HG02885 (cell line): ENCODE measurements around the gene HMCN1.
A peak's percentile ranks its signal among the peaks of the same experiment; 100 is the strongest.

Source experiments
- ATAC-seq: cut with Tn5 transposase; IDR thresholded peaks from one replicate; pipeline ENCODE4 v1.9.1; 2021; ENCODE audit warnings: mild to moderate bottlenecking; ENCODE audit not compliant: unreplicated experiment, poor library complexity

HMCN1 gene

DNA sequence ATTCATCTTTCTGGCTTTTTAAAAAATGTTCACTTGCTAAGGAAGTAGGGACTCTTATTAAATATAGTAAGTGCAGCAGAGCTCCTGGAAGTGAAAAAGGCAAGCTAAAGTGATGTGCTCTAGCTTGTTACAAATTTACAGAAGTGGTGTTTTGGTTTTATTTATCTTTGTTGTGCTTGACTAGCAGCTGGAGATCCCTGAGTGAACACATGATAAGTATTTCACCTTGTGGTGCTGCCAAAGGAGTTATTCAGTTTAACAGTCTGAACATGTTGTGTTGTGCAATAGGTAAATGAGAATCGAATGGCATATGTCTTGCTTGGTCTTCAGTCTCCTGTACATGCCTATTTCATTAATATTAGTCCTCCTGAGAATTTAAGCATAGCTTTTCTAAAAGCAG lies 325.1 kb downstream of the HMCN1 start:
- no peak for ATAC-seq

DNA sequence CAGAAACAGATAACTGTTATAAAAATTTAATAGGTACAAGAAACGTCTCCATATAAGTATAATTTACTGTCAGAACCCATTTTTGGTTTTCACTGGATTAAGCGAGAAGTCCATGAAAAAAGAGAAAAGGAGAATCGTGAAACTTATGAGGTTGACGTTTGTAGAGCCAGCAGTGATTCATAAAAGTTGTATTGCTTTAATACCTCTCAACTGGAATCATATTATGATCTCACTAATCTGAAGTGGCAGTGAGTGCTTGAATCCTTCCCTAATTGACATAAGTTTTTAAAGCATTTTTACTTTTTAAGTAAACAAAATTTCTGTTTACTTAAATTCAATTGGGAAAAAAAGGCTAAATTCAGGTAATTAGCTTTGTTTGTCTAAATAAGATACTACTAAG lies 325.6 kb downstream of the HMCN1 start:
- no peak for ATAC-seq

DNA sequence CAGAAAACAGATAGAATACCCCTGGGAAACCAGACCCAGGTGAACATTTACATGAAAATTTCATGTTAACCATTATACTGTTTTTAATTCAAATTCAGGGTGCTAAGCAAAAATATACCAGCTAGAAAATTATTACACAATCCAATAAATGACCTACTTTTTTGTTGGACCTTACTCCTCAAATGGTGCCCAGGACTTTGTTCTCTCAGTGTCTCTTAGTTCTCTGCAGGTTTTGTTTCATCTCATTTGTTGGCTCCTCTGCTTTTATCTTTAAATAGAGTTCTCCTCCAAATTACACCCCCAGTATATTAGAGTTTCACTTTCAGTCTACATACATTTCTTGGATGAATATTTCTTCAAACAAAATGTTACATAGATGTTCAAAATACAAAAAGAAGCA lies 326.0 kb downstream of the HMCN1 start:
- ATAC-seq, result no peak

DNA sequence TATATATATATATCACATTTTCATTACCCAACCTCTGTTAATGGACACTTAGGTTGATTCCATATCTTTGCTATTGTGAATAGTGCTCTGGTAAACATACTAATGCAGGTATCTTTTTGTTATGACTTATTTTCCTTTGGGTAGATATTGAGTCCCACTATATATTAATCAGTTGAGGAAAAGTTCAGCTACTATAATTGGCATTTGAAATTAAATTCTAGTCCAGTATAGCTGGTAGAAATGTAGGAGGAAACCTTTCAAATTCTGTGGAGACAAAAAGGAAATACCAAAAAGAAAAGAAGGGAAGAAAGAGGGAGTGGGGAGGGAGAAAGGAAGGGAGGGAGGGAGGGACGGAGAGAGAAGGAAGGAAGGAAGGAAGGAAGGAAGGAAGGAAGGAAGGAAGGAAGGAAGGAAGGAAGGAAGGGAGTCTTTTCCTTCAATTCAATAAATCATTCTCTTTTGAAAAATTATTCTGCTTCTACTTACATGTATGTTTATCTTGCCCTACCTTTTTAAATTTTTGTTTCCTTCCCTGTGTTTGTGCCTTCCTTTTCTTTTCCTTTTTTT lies 329.0 kb downstream of the HMCN1 start:
- ATAC-seq, result no peak

DNA sequence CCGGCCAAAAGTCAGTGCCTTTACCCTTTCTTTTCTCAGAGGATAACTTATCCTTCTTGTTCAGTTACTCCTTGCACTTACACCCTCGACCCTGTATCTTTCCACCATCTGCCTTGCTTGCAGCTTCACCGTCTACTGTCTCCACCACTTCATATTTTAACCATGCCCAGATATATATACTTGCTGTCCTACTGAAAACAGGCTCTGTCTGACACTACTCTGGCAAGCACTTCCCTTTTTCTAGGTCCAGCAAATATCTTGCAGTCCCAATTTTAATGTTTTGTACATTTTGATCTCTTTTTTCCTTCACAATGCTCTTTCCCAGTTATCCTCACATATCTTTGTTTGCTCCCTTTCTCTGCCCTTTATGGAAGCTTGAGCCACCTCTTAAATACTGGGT lies 332.2 kb downstream of the HMCN1 start:
- ATAC-seq, result no peak

DNA sequence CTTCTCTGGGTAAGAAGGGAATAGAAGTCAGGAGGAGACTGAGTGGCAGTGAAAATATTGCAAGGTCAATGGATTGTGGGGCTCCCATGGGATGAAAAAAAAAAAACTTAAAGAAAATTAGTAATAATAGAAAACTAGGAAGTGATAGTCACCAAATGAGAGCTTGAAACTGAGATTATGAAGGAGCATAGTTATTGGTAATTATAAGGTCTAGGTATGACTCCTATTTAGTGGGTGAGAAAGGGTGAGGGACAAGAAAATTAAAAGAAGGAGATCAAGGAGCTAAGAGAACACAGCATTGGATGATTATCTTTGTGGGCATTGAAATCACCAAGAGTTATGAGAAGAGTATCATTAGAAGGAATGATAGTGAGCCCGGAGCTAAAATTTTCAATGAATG lies 339.5 kb downstream of the HMCN1 start:
- ATAC-seq, result no peak

DNA sequence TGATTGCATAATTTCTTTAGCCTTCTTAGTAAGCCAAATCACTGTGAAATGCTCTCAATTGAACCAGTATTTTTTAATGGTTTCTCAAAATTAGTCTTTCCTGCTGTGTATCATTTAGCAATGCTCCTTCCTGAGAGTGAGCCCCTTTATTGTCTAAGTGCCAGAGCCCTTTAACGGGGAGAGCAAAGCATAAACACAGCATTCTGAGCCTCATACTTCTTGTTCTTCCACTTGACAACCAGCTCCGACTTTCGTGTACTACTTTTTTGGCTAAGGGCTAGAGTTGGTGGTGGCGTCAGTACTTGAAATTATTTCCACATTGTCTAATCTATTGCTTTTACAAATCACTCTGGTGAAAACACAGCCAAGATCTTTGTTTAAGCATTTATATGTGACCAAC lies 341.8 kb downstream of the HMCN1 start:
- ATAC-seq, result no peak

DNA sequence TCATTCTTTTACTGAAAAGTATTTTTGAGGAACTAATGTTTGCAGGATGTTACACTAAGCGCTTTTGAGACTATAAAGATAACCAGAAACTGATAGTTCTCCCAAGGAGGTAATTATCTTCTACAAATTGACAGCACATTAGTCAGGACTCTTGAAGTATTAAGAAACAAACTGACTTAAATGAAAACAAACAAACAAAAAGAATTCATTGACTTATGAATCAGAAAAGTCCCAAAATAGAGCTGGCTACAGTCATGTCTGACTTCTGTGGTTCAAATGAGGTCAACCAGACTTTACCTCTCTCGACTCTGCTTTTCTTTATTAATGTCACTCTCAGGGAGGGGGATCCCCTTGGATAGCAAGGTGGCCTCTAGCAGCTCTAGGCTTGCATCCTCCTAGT lies 344.1 kb downstream of the HMCN1 start:
- peak; percentile 98 for ATAC-seq

DNA sequence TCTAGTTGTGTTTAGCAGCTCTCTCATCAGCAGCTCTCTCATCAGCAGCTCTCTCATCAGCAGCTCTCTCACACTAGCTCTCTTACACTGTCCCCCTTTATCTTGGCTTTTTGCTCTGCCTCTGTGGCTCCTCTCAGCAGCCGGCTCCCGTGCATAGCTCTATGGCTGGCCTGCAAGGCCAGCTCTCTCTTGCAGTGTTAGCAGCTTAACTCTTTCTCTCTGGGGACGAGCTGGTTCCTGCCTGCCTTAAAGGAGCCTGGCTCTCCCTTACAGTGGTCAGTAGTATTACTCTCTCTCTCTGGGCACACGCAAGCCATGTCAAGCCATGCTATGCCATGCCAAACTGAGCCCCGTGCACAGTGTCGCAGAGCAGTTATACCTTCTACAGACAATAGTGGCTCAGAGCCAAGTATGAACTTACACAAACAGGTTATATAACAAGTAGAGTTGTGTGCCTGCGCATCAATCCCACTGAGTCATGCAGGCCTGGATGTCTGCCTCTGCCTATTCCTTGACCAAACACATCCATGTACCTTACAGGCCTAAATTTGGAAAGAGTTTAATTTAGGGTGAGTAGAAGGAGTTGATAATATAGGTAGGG lies 345.0 kb downstream of the HMCN1 start:
- ATAC-seq, result no peak

DNA sequence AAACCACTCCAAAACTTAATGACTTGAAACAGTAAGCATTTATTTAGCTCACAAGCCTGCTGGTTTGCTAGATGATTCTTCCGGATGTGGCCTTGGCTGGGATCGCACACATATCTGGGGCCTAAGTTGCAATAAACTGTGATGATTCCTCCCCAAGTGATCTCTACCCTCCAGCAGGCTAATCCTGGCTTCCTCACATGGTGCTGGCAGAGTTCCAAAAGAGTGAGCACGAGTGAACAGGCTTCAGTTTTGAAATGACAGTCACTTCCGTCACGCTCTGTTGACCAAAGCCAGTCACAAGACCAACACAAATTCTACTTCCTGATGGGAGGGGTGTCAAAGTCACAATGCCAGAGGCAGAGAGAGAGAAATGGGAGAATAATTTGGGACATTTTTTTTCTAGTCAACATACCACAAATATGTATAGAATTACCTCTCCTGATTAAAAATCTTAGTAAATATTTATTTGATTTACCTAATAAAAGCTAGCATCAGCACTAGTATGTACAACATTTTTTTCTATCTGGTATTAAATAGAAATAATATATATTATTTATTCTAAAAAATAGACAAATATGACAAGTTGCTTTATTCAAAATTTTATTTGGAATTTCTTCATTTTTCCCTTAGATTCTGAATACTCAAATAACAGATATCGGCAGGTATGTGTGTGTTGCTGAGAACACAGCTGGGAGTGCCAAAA lies 348.2 kb downstream of the HMCN1 start:
- peak; percentile 60 for ATAC-seq

DNA sequence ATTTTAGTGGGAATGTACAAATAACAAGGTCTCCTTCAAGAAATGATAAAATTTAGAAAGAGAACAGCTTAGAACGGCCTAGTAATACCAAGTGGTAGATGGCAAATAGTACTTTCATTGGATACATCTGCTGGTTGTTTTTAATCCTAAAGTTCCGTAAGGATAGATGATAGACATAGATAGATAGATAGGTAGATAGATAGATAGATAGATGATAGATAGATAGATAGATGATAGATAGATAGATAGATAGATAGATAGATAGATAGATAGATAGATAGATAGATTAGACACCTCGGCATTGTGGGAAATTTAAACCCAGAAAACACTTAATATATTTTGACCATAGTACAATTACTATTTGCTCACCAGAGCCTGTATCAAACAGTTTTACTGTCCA lies 352.4 kb downstream of the HMCN1 start:
- ATAC-seq, result no peak

DNA sequence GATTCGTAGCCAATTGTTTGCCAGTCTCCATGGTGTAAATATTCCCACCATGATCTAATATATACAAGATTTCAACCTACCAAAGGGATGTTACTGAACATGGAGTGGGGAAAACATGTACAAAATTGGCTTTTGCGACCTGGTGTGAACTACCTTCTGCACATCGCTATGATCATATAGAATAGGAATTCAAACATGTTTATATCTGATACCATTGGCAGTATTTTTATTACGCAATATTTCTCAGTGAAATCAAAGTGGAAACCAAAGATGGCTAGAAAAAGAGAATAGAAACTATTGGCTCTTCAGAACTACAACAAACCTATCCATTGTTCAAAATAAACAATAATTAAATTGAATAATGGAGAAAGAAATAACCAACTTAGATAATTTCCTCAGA lies 355.7 kb downstream of the HMCN1 start:
- no peak for ATAC-seq

DNA sequence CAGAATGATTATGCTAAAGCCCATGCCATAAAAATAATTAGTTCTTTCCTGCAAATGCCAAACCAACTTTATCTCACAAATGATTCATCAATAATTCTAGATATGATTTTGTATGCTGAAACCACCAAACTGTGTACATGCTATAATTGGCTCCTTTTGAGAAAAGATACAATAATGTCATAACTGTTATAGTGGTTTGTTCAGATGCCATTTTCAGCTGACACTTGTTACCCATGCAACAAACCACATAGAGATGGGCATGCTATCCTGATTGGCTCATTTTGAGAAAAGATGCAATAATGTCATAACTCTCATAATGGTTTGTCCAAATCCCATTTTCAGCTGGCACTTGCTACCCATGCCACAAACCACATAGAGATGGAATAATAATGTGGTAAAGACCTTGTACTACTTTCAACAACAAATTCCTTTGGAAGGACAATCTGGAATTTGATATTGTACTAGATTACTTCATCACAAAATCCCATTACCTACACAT lies 357.1 kb downstream of the HMCN1 start:
- ATAC-seq, result no peak

DNA sequence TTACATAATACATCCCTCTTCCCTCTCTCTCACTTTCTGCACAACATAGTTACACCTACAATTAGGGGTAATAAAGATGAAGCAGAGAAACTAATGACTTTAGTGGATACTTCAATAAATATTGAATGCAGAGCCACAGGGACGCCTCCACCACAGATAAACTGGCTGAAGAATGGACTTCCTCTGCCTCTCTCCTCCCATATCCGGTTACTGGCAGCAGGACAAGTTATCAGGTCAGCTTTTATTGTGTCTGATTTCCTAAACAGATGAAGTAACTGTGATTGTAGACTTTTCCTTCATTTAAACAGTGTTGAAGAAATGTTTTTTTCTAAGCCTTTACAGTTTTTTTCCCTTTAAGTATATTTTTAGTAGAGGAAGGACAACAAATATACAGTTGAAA lies 359.2 kb downstream of the HMCN1 start:
- ATAC-seq, result no peak

DNA sequence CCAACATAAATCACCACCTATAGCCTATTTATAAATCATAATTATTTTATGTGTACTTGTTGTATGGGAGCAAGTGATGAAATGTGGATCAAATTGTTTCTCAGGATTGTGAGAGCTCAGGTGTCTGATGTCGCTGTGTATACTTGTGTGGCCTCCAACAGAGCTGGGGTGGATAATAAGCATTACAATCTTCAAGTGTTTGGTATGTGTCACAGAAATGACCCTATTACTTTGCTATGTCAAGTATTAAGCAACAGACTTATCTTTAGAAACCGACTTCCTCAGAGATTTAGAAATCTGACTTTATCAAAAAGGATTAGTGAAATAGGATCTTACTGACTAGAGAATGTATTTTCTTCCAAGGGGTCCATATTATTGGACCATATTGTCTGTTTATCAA lies 360.0 kb downstream of the HMCN1 start:
- no peak for ATAC-seq

DNA sequence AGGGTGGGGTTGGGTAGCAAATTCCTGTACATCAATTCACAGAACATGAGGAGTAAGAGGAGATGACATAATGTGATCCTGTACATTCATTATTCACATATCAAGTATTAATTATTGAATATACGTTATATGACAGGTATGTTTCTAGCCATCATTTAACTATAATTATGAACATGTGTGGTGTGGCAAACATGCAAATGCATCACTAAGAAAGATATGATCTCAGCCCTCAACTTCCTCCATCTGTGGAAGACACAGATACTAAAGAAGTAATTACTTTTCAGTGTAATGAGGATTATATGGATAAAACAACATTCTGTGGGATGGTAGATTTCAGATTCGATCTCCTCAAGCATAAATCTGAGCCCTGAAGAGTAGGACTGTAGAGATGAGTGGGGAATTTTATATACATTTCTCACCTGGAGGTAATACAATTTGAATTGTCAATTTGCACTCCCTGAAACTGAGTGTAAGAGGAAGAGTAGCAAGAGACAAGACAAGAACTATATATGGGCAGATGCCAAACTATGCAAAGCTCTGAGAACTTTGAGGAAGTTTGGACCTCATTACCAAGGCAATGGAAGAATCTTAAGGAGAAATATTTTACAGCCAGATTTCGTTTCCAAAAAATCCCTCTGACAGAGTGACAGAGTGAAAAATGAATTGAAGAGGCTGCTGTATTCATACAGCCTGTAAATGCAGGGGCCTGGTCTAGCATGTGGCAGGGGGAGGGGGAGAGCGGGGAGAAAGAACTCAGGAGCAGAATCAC lies 365.3 kb downstream of the HMCN1 start:
- no peak for ATAC-seq

DNA sequence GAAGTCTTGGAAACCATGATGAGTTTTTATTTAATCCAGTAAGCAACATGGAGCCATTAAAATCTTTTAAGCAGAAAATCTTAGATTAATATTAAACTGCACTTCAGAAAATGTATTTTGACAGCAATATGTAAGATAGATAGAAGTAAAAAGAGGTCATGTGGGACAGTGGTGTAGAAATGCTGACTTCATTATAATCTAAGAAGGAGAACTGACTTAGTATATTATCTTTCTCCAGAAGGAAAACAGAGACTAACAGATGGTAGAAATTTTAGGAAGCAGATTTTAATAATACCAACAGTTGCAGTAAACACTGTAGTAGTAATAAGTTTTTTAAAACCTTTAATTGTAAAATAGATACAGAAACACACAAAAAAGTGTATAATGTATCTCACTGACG lies 367.9 kb downstream of the HMCN1 start:
- ATAC-seq, result no peak

DNA sequence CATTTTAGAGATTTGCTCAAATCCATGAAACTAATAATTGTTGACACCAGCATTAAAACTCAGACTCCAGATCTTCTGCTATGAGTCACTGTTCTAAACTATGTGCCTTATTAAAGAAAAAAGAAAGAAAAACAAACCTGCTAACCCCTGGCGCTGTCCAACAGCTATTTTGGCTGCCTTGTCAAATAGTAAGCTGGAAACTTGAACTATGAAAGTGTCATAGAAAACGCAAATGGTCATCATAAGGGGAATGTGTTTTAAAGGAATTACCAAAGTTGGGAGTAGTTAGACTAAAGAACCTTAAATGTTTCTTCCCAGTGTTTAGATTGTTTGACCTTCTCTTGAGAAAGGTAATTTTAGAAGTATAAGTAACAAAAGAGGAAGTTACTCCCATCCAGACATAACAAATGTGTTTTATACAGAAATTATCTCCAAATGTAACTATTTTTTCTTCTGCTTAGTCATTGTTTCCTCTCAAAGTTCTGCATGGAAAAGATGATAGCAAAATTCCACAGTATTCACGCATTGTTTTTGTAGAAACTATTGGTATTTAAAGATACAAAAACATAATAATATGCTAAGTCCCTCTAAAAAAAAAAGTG lies 368.5 kb downstream of the HMCN1 start:
- no peak for ATAC-seq

DNA sequence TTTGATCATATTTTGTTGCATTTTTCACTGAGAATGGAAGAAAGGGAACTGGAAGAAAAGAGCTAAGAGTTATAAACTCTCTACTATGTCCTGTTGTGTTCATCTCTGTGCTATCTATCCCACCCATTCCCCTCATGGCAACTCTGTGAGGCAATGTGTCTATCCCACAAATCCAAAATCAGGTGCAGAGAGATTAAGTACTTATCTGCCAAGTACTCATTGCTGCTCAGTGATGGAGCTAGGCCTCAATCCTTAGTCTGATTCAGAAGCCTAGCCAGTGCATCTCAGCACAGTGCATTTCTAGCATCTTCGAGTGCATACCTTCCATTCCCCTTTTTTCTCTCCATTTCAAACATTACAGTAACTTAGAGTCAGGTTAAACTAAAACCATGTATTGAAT lies 370.3 kb downstream of the HMCN1 start:
- ATAC-seq, result no peak

DNA sequence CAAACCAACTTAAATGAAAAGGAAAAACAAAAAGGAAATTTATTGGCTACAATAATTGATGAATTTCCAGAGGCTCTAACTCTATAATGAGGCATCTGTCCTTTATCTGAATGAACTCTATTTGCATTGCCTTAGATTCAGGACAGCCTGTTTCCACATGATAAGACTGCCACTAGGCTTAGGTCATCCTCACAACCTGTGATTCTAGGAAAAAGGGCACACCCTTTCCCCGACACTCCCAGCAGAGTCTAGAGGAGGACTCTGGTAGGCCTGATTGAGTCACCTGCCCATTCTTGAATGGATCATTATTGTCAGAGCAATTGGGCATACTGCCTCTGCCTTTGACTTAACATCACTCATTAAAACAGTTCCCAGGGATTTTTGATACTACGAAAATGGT lies 378.1 kb downstream of the HMCN1 start:
- ATAC-seq, result no peak

DNA sequence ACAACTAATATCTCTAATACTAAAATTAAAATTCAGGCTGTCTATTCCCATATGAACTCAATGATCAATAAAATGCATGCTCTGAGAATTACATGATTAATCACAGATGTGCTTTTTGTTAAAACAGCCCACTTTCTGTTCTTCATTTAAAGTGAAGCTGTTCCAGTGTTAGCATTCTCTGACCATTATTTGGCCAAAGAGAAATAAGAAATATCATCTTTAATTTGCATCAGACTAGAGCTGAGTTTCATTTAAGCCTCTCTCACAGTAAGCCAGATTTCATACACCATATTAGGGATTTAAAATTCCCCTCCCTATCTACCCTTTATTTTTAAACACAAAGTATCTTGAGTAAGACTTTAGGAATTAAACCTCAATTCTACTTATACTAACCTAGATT lies 379.3 kb downstream of the HMCN1 start:
- ATAC-seq, result no peak
